Ovary (tissue), 9 donors: Measurements from ENCODE around the gene TCP11X1. TPM values are rescaled to one million over a fixed set of nuclear protein-coding genes. Genes with fewer than 3 reads are reported as not detected.

Experiments used
- polyA plus RNA-seq, 2 donors: library from polyadenylated mRNA; stranded (reverse); fragments of 200-250 nt in 1 of 2; fragments of 350-450 nt in 1 of 2; fragmentation: Illumina TruSeq in 1 of 2; extraction: RNeasy Lipid Tissue Mini Kit (QIAGEN cat#74804) in 1 of 2; gene quantifications; one replicate each; pipeline ENCODE4 v1.2.3, GENCODE V29; 2013 to 2014
- total RNA-seq, 7 donors: library from RNA; depleted of rRNA in 2 of 7; stranded (reverse); fragments of >200 nt in 2 of 7; fragmentation: NEBNext Ultra II Directional in 3 of 7; extraction: Animal tissue kit (Norgen Biotek cat#: 25700) in 3 of 7; gene quantifications; one replicate each; pipeline versions ENCODE4 v1.1.0 to v1.2.4, GENCODE V29; 2016 to 2023
- donor health status: DM: no; HTN: no; CAD: no; lungs with moderate emphysema.
- donor health status: DM: no; HTN: no; CAD: no.
- donor health status: Bipolar disorder and iron deficiency.
- donor health status: DM: yes; HTN: yes; CAD: no.
- donor health status: DM: no; HTN: no; CAD: no.
- donor health status: DM: yes; HTN: yes; CAD: no.

TCP11X1 gene
- total and polyA plus RNA-seq, 9 donors = not detected

Other genes starting within 250 kb of the TCP11X1 start
- 10 to 100 TPM; 34.6 to 57.1 (median 41.4) TPM for gene TCEAL2, start 89.6 kb upstream of the TCP11X1 start, total RNA-seq
- 100 to 1,000 TPM in 1 of 2 donors, 10 to 100 TPM in 1; 65.4 to 105 TPM for gene TCEAL2, start 89.6 kb upstream of the TCP11X1 start, polyA plus RNA-seq
- 10 to 100 TPM in 1 of 7 donors, 1 to 10 TPM in 5, under 1 TPM in 1; 0.60 to 12.4 (median 4.0) TPM for gene TCEAL6, start 72.8 kb upstream of the TCP11X1 start, total RNA-seq
- gene TCEAL6, start 72.8 kb upstream of the TCP11X1 start, polyA plus RNA-seq = 1 to 10 TPM; 3.8 to 6.9 TPM
- gene BEX5, start 59.3 kb upstream of the TCP11X1 start, total RNA-seq = 10 to 100 TPM in 6 of 7 donors, 1 to 10 TPM in 1; 6.3 to 15.4 (median 12.7) TPM
- 10 to 100 TPM; 13.5 to 15.0 TPM for gene BEX5, start 59.3 kb upstream of the TCP11X1 start, polyA plus RNA-seq
- gene NXF2, start 31.9 kb downstream of the TCP11X1 start, total RNA-seq = not detected
- gene NXF2, start 31.9 kb downstream of the TCP11X1 start, polyA plus RNA-seq = not detected
- not detected for gene NXF2B, start 224.7 kb downstream of the TCP11X1 start, total RNA-seq
- not detected for gene NXF2B, start 224.7 kb downstream of the TCP11X1 start, polyA plus RNA-seq